ENCODE measurements around the gene WDR86.

DNA sequence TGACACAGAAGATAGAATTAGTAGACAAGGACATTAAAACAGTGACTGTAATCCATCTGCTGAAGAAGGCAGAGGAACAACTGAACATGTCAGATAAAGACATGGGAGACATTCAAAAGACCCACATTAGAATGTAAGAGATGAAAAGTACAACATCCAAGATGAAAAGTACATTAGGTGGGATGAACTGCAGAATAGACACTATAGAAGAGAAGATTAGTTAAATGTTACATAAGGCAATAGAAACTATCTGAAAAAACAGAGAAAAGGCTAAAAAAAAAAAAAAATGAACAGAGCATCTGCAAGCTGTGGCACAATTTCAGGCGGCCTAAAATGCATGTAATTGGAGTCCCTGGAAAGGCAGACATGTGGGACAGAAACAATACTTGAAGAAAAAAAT is 46.7 kb downstream of the WDR86 start:
- TF ChIP-seq EZH2 (IDR thresholded peaks at IDR 0.05; ENCODE audit: borderline replicate concordance, low read length), result no peak
- TF ChIP-seq, protein P1, sequence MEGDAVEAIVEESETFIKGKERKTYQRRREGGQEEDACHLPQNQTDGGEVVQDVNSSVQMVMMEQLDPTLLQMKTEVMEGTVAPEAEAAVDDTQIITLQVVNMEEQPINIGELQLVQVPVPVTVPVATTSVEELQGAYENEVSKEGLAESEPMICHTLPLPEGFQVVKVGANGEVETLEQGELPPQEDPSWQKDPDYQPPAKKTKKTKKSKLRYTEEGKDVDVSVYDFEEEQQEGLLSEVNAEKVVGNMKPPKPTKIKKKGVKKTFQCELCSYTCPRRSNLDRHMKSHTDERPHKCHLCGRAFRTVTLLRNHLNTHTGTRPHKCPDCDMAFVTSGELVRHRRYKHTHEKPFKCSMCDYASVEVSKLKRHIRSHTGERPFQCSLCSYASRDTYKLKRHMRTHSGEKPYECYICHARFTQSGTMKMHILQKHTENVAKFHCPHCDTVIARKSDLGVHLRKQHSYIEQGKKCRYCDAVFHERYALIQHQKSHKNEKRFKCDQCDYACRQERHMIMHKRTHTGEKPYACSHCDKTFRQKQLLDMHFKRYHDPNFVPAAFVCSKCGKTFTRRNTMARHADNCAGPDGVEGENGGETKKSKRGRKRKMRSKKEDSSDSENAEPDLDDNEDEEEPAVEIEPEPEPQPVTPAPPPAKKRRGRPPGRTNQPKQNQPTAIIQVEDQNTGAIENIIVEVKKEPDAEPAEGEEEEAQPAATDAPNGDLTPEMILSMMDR (IDR thresholded peaks at IDR 0.05; ENCODE audit: low read length), result no peak
